Left ventricle myocardium inferior (tissue), 1 donor: ENCODE measurements around the gene NTHL1. TPM values are rescaled to one million over a fixed set of nuclear protein-coding genes. Genes with fewer than 3 reads are reported as not detected.

Experiments
- DNase-seq: peaks from one replicate; pipeline ENCODE4 v3.0.0-alpha.2; 2020
- H3K27ac ChIP-seq: fragments of 200-600 bp; replicated peaks from 2 replicates; pipeline ENCODE4 v1.8.0; 2021
- H3K27me3 ChIP-seq: fragments of 200-600 bp; 2 replicates; pipeline ENCODE4 v1.8.0; 2021; ENCODE audit warnings: low read depth
- H3K36me3 ChIP-seq: fragments of 200-600 bp; 2 replicates; pipeline ENCODE4 v1.8.0; 2021
- H3K4me1 ChIP-seq: fragments of 200-600 bp; 2 replicates; pipeline ENCODE4 v1.8.0; 2021
- H3K4me3 ChIP-seq: fragments of 200-600 bp; 2 replicates; pipeline ENCODE4 v1.8.0; 2021; ENCODE audit warnings: mild to moderate bottlenecking, moderate library complexity
- H3K9me3 ChIP-seq: fragments of 200-600 bp; replicated peaks from 2 replicates; pipeline ENCODE4 v1.8.0; 2021
- intact Hi-C: fragments of 100-400 bp; cut with micrococcal nuclease; formaldehyde crosslinking; loops from one replicate; pipeline ENCODE4 v1.11.0; 2022
- total RNA-seq: library from RNA; stranded (reverse); fragmentation: NEBNext Ultra II Directional; extraction: Animal tissue kit (Norgen Biotek cat#: 25700); gene quantifications from one replicate; pipeline ENCODE4 v1.2.1, GENCODE V29; 2021
- TF ChIP-seq, protein P1 (sequence below): fragments of 200-600 bp; IDR thresholded peaks from 2 replicates; pipeline ENCODE4 v1.8.0; 2021; ENCODE audit warnings: antibody characterized with exemption, mild to moderate bottlenecking, borderline replicate concordance
- donor health status: DM: no; HTN: yes; CAD: no; lungs with severe emphysema.

The NTHL1 gene
- total RNA-seq, 1 donor from 2014 or later, result 21.7 TPM

DNA sequence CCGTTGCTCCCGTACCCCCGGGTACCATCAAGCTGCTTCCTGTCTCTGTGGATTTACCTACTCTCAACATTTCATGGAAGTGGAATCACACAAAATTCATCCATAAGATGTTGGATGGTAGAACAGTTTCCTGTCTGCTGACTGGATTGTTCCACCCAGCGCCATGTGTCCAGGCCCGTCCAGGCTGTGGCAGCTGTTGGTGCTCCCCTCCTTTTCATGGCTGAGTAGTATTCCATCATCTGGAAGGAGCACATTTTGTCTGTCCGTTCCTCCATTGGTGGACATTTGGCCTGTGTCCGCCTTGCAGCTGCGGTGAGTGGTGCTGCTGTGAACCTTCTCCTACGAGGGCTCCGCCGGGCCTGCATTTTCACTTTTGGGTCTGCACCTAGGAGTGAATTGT is 18.5 kb upstream of the NTHL1 start:
- Histone ChIP-seq H3K4me1 (no peaks in the 10 kb centered on the region), H3K9me3 (no peaks in the 10 kb centered on the region), H3K4me3 (no peak overlapping the region), H3K27ac (no peak overlapping the region), H3K36me3 (peaks cover 92% of the 10 kb centered on the region), H3K27me3 (no peaks in the 10 kb centered on the region)
- no peak for DNase-seq
- intact Hi-C loops, result no loop called here
- TF ChIP-seq, protein P1, sequence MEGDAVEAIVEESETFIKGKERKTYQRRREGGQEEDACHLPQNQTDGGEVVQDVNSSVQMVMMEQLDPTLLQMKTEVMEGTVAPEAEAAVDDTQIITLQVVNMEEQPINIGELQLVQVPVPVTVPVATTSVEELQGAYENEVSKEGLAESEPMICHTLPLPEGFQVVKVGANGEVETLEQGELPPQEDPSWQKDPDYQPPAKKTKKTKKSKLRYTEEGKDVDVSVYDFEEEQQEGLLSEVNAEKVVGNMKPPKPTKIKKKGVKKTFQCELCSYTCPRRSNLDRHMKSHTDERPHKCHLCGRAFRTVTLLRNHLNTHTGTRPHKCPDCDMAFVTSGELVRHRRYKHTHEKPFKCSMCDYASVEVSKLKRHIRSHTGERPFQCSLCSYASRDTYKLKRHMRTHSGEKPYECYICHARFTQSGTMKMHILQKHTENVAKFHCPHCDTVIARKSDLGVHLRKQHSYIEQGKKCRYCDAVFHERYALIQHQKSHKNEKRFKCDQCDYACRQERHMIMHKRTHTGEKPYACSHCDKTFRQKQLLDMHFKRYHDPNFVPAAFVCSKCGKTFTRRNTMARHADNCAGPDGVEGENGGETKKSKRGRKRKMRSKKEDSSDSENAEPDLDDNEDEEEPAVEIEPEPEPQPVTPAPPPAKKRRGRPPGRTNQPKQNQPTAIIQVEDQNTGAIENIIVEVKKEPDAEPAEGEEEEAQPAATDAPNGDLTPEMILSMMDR, result no peak

DNA sequence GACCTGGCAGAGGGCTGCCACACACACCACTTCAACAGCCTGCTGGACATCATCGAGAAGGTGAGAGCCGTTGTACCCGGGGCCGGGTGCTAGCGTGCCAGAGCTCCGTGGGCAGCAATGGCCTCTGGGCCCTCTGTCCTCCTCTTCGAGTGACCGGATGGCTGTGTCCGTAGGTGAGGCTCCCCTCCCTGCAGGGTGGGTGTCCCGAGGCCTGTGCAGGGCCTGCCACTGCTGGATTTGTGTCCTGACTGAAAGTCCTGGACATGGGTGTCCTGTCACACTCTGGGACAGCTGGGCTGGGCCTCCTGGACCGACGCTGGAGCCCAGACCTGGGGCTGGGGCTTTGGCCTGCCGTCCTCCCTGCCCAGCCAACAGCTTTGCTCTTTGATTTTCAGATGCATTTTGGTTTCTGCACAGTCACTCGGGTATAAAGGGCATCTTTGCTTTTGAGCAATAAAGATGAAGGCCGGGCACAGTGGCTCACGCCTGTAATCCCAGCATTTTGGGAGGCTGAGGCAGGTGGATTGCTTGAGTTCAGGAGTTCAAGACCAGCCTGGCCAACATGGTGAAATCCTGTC is 16.8 kb upstream of the NTHL1 start:
- Histone ChIP-seq H3K4me3 (no peak overlapping the region), H3K36me3 (peaks cover 95% of the 10 kb centered on the region), H3K27me3 (no peaks in the 10 kb centered on the region), H3K27ac (no peak overlapping the region), H3K4me1 (no peaks in the 10 kb centered on the region), H3K9me3 (no peaks in the 10 kb centered on the region)
- DNase-seq, result no peak
- TF ChIP-seq, protein P1, result no peak
- intact Hi-C loops, result no loop called here

DNA sequence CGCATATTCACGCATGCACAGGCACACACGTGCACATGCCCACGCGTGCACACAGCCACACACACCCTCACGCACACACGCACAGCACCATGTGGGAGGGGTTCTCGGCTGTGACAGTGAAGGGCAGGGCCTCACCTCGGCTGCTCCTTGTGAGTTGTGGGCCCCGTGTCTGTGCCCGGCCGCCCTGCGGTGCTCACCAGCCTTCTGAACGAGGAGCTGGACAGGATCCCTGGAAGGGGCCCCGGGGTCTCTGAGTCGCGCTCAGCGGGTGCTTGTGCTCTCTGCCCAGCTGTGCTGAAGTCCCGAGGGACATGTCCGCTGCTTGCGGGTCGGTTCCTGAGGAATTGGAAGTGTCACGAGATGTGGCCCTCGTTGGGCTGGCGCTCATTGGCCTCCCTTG is 16.2 kb upstream of the NTHL1 start:
- Histone ChIP-seq H3K27ac (no peak overlapping the region), H3K27me3 (no peaks in the 10 kb centered on the region), H3K9me3 (no peaks in the 10 kb centered on the region), H3K36me3 (peaks cover 95% of the 10 kb centered on the region), H3K4me3 (no peak overlapping the region), H3K4me1 (no peaks in the 10 kb centered on the region)
- intact Hi-C loops, result no loop called here
- DNase-seq, result no peak
- TF ChIP-seq, protein P1, result no peak

DNA sequence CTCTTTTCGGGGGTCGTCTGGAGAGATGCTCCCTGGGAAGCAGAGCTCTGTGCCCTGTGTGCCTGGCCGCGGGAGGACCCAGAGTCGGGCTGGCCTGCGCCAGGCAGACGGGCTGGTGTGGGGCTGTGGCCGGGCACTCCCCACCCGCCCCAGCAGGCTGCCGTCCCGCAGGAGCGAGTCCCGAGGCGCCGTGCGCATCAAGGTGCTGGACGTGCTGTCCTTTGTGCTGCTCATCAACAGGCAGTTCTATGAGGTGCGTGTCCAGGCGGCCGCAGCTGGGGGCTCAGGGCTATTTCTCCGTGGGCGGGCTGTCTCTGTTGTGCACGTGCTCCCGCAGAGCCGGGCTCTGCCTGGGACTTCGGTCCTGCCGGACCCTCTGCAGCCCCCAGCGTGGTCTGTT is 15.2 kb upstream of the NTHL1 start:
- TF ChIP-seq, protein P1, result no peak
- H3K9me3 ChIP-seq, result no peaks in the 10 kb centered on the region
- peaks cover 94% of the 10 kb centered on the region for H3K36me3 ChIP-seq
- H3K4me1 ChIP-seq, result no peaks in the 10 kb centered on the region
- H3K27ac ChIP-seq, result no peak overlapping the region
- H3K4me3 ChIP-seq, result no peak overlapping the region
- no peak for DNase-seq
- intact Hi-C loops, result no loop called here
- H3K27me3 ChIP-seq, result no peaks in the 10 kb centered on the region

DNA sequence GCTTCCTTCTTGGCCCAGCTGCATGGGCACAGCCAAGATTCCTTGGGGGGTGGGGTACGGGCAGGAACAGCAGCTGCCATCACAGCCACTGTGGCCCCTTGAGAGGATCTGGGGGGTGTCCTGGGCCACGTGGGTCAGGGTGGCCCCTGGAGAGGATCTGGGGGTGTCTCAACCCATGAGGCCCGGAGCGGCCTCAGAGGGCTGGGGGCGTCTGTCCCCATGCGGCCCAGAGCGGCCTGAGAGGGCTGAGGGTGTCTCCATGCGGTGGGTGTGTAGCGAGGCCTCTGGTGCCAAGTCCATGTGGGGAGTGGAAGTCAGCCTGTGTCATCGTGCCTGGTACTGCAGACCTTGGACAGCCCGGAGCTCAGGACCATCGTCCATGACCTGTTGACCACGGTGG is 13.9 kb upstream of the NTHL1 start:
- no peaks in the 10 kb centered on the region for H3K9me3 ChIP-seq
- no peak overlapping the region for H3K4me3 ChIP-seq
- H3K36me3 ChIP-seq, result peaks cover 91% of the 10 kb centered on the region
- DNase-seq, result no peak
- TF ChIP-seq, protein P1, result no peak
- no peaks in the 10 kb centered on the region for H3K27me3 ChIP-seq
- H3K4me1 ChIP-seq, result no peaks in the 10 kb centered on the region
- no peak overlapping the region for H3K27ac ChIP-seq
- intact Hi-C loops, result no loop called here

DNA sequence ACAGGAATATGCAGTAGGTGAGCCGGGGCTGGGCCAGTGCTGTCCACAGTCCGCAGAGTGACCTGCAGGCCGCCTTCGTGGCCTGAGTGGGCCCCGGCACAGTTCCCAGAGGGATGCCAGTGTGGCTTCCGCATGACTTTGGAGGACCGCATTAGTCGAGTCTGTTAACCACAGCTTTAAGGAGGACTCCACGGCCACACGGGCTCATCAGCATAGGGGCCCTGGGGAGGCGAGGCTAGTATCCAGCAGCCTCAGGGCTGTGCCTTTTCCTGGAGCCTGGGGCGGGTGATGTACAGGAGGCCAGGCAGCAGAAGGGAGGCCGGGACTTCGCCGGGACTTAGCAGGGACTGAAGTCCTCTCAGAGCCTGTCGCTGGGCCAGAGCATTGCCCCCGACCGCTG is 13.4 kb upstream of the NTHL1 start:
- intact Hi-C loops, result no loop called here

More for the DNA sequence above, 13.4 kb upstream of the NTHL1 start:
- no peak overlapping the region for H3K4me3 ChIP-seq
- no peaks in the 10 kb centered on the region for H3K4me1 ChIP-seq
- DNase-seq, result no peak
- peaks cover 87% of the 10 kb centered on the region for H3K36me3 ChIP-seq
- H3K9me3 ChIP-seq, result no peaks in the 10 kb centered on the region
- H3K27me3 ChIP-seq, result no peaks in the 10 kb centered on the region
- TF ChIP-seq, protein P1, result no peak
- H3K27ac ChIP-seq, result no peak overlapping the region
